Measurements from ENCODE around the gene BLOC1S1. TPM values are rescaled to one million over a fixed set of nuclear protein-coding genes. Genes with fewer than 3 reads are reported as not detected.

The BLOC1S1 gene
- 134 TPM for total RNA-seq
- long read RNA-seq, transcript BLOC1S1-203 (4 exons, 571 nt) = major isoform, 55 of 65 reads
- long read RNA-seq, transcript BLOC1S1-204 (3 exons, 1,229 nt) = minor isoform, 7 of 65 reads
- long read RNA-seq, partial matches to known transcripts = 0 of 65 reads
- long read RNA-seq, other reads (novel, unspliced or antisense) = 1 of 65 reads

DNA sequence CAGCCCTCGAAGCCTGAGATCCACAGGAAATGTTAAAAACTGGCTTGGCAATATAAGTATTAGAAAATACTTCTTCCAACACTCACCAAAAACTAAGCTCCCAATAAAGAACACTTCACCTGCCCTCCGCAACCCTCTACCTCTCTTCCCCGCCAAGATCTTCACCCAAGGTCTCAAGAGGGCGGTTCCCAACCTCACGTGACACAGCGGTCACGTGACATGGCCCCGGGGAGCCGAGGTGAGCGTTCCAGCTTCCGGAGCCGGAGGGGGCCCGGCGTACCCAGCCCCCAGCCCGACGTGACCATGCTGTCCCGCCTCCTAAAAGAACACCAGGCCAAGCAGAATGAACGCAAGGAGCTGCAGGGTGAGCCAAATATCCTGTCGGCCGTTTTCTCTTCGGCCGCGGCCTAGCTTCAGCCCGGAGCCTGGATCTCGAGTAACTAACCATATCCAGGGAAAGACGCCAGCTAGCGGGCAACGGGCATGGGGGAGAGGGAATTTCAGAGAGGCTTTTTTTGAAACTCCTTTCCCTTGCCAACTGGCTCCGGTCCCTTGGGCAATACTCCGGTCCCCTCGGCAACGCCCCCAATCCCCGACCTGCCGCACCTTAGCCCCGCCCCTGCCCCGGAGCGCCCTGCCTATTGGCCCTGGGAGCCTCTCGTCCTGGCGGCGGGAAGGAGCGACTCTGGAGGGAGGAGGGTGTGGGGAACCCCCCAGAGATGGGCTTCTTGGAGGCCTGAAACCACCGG, at the start of gene BLOC1S1:
BLOC1S1 (plus strand) TSS at position 214 of the 749 bp plus-strand sequence; CDS start at position 220, 6 bp downstream.
- DNase-seq (peak; percentile 95), ATAC-seq (peak; percentile 92 to 95)
- Histone ChIP-seq H3K4me3 (peak within 1 kb of the TSS; percentile 78), H3K27ac (peak within 1 kb of the TSS; percentile 90), H3K27me3 (ENCODE audit: low read depth) (no peaks in the 10 kb centered on the region), H3K9me3 (no peaks in the 10 kb centered on the region), H3K4me1 (peaks cover 54% of the 10 kb centered on the region), H3K36me3 (peaks cover 16% of the 10 kb centered on the region)
- intact Hi-C loops (cut with DNase I) = no loop called here
- TF ChIP-seq, protein P1, sequence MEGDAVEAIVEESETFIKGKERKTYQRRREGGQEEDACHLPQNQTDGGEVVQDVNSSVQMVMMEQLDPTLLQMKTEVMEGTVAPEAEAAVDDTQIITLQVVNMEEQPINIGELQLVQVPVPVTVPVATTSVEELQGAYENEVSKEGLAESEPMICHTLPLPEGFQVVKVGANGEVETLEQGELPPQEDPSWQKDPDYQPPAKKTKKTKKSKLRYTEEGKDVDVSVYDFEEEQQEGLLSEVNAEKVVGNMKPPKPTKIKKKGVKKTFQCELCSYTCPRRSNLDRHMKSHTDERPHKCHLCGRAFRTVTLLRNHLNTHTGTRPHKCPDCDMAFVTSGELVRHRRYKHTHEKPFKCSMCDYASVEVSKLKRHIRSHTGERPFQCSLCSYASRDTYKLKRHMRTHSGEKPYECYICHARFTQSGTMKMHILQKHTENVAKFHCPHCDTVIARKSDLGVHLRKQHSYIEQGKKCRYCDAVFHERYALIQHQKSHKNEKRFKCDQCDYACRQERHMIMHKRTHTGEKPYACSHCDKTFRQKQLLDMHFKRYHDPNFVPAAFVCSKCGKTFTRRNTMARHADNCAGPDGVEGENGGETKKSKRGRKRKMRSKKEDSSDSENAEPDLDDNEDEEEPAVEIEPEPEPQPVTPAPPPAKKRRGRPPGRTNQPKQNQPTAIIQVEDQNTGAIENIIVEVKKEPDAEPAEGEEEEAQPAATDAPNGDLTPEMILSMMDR (IDR thresholded peaks at IDR 0.05) = no peak

DNA sequence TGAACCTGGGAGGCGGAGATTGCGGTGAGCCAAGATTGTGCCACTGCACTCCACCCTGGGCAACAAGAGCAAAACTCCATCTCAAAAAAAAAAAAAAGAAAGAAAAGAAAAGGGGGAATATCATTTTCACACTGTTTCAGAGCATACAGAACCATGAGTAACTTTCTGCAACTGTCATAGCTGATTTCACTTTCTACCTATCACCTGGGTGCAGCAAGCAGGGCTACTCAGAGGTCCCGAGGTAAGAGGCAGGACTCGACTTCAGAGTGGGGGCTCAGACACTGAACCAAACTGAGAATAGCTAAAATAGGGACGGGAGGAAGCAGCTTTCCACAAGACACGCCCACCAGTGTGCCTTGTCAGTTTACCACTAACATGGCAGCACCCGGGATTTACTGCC, 49.3 kb upstream of the BLOC1S1 start:
- DNase-seq = no peak
- intact Hi-C loops (cut with DNase I) = no loop called here

DNA sequence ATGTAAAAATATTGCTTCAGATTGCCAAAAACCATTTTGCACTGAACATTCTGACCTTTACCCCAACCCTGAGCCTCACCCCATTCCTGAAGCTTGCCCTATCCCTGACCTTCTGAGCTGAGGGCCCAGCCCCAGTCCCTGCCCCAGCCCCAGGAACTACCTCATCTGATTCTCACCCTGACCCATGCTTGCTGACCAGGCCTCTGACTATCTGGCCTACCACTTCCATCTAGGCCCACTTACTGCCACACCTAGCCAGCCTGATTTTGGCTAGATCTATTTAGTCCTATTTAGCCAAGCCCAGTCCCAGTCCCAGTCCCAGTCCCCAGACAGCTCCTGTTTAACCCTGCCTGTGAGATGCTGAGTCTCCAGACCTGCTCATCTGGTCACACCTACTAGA, 45.6 kb upstream of the BLOC1S1 start:
- no peaks in the 10 kb centered on the region for H3K4me1 ChIP-seq
- no peak for DNase-seq
- ATAC-seq = peak in 1 of 2 donors; percentile 17
- H3K9me3 ChIP-seq = no peaks in the 10 kb centered on the region
- intact Hi-C loops (cut with DNase I) = no loop called here
- no peaks in the 10 kb centered on the region for H3K27me3 ChIP-seq (ENCODE audit: low read depth)
- no peaks in the 10 kb centered on the region for H3K36me3 ChIP-seq
- TF ChIP-seq, protein P1 (IDR thresholded peaks at IDR 0.05) = no peak
- H3K27ac ChIP-seq = no peak overlapping the region
- no peak overlapping the region for H3K4me3 ChIP-seq

More for the DNA sequence above, 49.3 kb upstream of the BLOC1S1 start:
- no peak for ATAC-seq
- Histone ChIP-seq H3K36me3 (no peaks in the 10 kb centered on the region), H3K9me3 (no peaks in the 10 kb centered on the region), H3K4me1 (no peaks in the 10 kb centered on the region), H3K27me3 (ENCODE audit: low read depth) (no peaks in the 10 kb centered on the region), H3K27ac (no peak overlapping the region), H3K4me3 (no peak overlapping the region)
- TF ChIP-seq, protein P1 (IDR thresholded peaks at IDR 0.05) = no peak

DNA sequence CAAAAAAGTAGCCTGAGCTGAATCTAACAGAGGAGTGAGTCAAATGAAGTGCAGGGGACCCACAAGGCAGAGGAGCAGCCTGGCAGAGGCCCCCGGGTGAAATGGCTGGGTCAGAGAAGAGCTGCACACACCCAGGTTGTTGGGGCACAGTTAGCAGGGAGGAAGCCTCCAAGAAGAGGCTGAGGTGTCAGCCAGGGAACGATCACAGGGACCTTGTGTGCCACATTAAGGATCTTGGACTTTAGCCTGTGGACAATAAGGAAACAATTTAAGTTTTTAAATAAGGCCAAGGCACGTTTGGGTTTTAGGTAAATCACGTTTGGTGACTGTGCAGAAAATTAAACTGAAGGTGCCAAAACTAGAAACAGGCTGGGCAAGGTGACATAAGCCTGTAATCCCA, 44.1 kb upstream of the BLOC1S1 start:
- ATAC-seq (no peak), DNase-seq (no peak)
- Histone ChIP-seq H3K36me3 (no peaks in the 10 kb centered on the region), H3K9me3 (no peaks in the 10 kb centered on the region), H3K27me3 (ENCODE audit: low read depth) (no peaks in the 10 kb centered on the region), H3K27ac (no peak overlapping the region), H3K4me3 (no peak overlapping the region), H3K4me1 (no peaks in the 10 kb centered on the region)
- TF ChIP-seq, protein P1 (IDR thresholded peaks at IDR 0.05) = no peak
- intact Hi-C loops (cut with DNase I) = no loop called here

DNA sequence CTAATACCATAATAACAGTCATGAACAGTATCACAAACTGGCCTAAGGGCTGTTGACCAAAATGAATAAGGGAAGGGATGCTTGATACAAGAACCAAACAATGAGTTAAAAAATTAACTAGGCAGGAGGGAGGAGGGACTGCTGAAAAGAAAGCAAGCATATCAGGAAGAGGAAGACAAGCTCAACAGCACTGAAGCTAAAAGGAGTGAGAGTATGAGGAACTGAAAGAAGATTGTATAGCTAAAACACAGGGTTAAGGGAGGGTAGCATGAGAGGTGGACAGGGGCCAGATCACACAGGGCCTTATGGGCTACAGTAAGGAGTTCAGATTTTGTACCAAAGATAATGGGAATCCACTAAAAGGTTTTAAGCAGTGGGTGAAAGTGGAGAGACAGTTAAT, 42.2 kb upstream of the BLOC1S1 start:
- ATAC-seq = peak; percentile 37 to 63
- H3K4me3 ChIP-seq = no peak overlapping the region
- intact Hi-C loops (cut with DNase I) = no loop called here

More for the DNA sequence above, 42.2 kb upstream of the BLOC1S1 start:
- Histone ChIP-seq H3K4me1 (no peaks in the 10 kb centered on the region), H3K27me3 (ENCODE audit: low read depth) (no peaks in the 10 kb centered on the region), H3K9me3 (no peaks in the 10 kb centered on the region), H3K27ac (no peak overlapping the region), H3K36me3 (no peaks in the 10 kb centered on the region)
- no peak for DNase-seq
- TF ChIP-seq, protein P1 (IDR thresholded peaks at IDR 0.05) = no peak

All from lower lobe of right lung (tissue), 2 donors.